Psoas muscle (tissue), 8 donors: ENCODE measurements around the gene KCNMA1. TPM values are rescaled to one million over a fixed set of nuclear protein-coding genes. Genes with fewer than 3 reads are reported as not detected.
"Not testable (repeated sequence)": the region's sequence is repeated elsewhere in the genome, so short reads cannot be mapped to it uniquely, and the experiment has no call there.

ENCODE experiments used
- ATAC-seq, 4 donors: fragments of 200-7000 bp; cut with Tn5 transposase; one replicate each; pipeline ENCODE4 v1.9.1; 2020; ENCODE audit warnings: moderate library complexity in 3 of 4, mild to moderate bottlenecking in 2 of 4
- DNase-seq, 2 donors: peaks; one replicate each; pipeline ENCODE4 v3.0.0-alpha.2; 2020
- H3K27ac ChIP-seq: fragments of 200-600 bp; one replicate; pipeline ENCODE4 v1.8.0; 2022
- H3K27me3 ChIP-seq, 3 donors: fragments of 200-600 bp in 1 of 3; one replicate each; pipeline versions ENCODE4 v1.6.1 to v1.8.0; 2013 to 2022; ENCODE audit warnings: low read length in 2 of 3, mild to moderate bottlenecking in 2 of 3, moderate library complexity in 1 of 3; ENCODE audit not compliant: insufficient read depth in 3 of 3
- H3K36me3 ChIP-seq, 2 donors: fragments of 200-600 bp in 1 of 2; one replicate each; pipeline versions ENCODE4 v1.6.1 to v1.8.0; 2013 to 2022; ENCODE audit warnings: low read depth in 1 of 2, mild to moderate bottlenecking in 1 of 2, moderate library complexity in 1 of 2; ENCODE audit not compliant: insufficient read depth in 1 of 2
- H3K4me1 ChIP-seq: fragments of 200-600 bp; one replicate; pipeline ENCODE4 v1.8.0; 2022
- H3K4me3 ChIP-seq: fragments of 200-600 bp; one replicate; pipeline ENCODE4 v1.8.0; 2022; ENCODE audit warnings: mild to moderate bottlenecking
- H3K9me3 ChIP-seq: fragments of 200-600 bp; one replicate; pipeline ENCODE4 v1.8.0; 2022
- CTCF ChIP-seq: fragments of 200-600 bp; IDR thresholded peaks from one replicate; pipeline ENCODE4 v1.8.0; 2022; ENCODE audit warnings: antibody characterized with exemption
- WGBS, 3 donors: extraction: QIAGEN DNeasy Blood & Tissue Kit; methylation state at CpG; one replicate each; pipeline versions ENCODE4 v1.1.6 to v1.1.7; 2013; 5-methylcytosine and 5-hydroxymethylcytosine counted together
- intact Hi-C, 2 donors: fragments of 100-400 bp; cut with DNase I; formaldehyde crosslinking; loops; one replicate each; pipeline versions ENCODE4 v1.11.0 to v1.14.2; 2022
- polyA plus RNA-seq, 3 donors: library from polyadenylated mRNA; stranded (reverse); fragments of 200-250 nt; gene quantifications; one replicate each; pipeline ENCODE4 v1.2.3, GENCODE V29; 2013
- total RNA-seq, 4 donors: library from RNA; stranded (reverse); fragmentation: NEBNext Ultra II Directional in 2 of 4; extraction: Animal tissue kit (Norgen Biotek cat#: 25700) in 2 of 4; gene quantifications; one replicate each; pipeline versions ENCODE4 v1.2.1 to v1.2.4, GENCODE V29; 2021 to 2023
- donor health status: healthy with polysubstance abuse.
- donor health status: DM: no; HTN: no; CAD: no; lungs with moderate emphysema.
- donor health status: Bipolar disorder and iron deficiency.
- donor health status: healthy.
- donor health status: DM: yes; HTN: yes; CAD: no.
- donor health status: DM: no; HTN: no; CAD: no.
- donor health status: DM: no; HTN: no; CAD: no.
- donor health status: DM: yes; HTN: yes; CAD: no.

The KCNMA1 gene
- total and polyA plus RNA-seq, 7 donors: 7.9 to 53.0 (median 41.9) TPM

- peaks cover 32% of the 10 kb centered on the region for H3K4me1 ChIP-seq
- DNase-seq: no peak
- H3K4me3 ChIP-seq: no peak overlapping the region
- intact Hi-C loops: loop anchor here (1.0 to 5.0 kb wide), 4 partner anchors 100 to 250 kb away; no protein-coding TSS in a partner anchor
- no peak overlapping the region for H3K27ac ChIP-seq
- H3K36me3 ChIP-seq: no peaks in the 10 kb centered on the region
- H3K27me3 ChIP-seq: no peaks in the 10 kb centered on the region
- no peaks in the 10 kb centered on the region for H3K9me3 ChIP-seq
- ATAC-seq: peak in 2 of 4 donors; percentile 14 to 26
- 81 to 87% (median 85%) methylated on average over 2 of the region's 2 CpGs for WGBS, 3 donors
- TF ChIP-seq CTCF: no peak
Observed at GRCh38 chr10:77392236-77392721, 245.3 kb downstream of the KCNMA1 start.

- ATAC-seq (peak; percentile 65 to 85 (median 70)), DNase-seq (peak; percentile 74 to 84)
- intact Hi-C loops: loop anchor here (1.0 to 5.0 kb wide), 4 partner anchors 101 to 251 kb away; no protein-coding TSS in a partner anchor
- Histone ChIP-seq H3K9me3 (no peaks in the 10 kb centered on the region), H3K27me3 (no peaks in the 10 kb centered on the region), H3K36me3 (no peaks in the 10 kb centered on the region), H3K4me1 (peaks cover 26% of the 10 kb centered on the region), H3K27ac (peak overlapping the region; percentile 30), H3K4me3 (no peak overlapping the region)
- WGBS, 3 donors: 6 to 15% (median 8%) methylated on average over 12 of the region's 12 CpGs
- peak; percentile 59 for TF ChIP-seq CTCF
Observed at GRCh38 chr10:77391605-77392235, 245.9 kb downstream of the KCNMA1 start.

GRCh38 chr10:77390481-77390891 is 247.1 kb downstream of the KCNMA1 start:
- Histone ChIP-seq H3K27me3 (no peaks in the 10 kb centered on the region), H3K4me1 (peaks cover 17% of the 10 kb centered on the region), H3K4me3 (no peak overlapping the region), H3K27ac (no peak overlapping the region), H3K9me3 (no peaks in the 10 kb centered on the region), H3K36me3 (no peaks in the 10 kb centered on the region)
- WGBS, 3 donors: 37 to 45% (median 37%) methylated on average over 2 of the region's 2 CpGs
- intact Hi-C loops: loop anchor here (5.0 kb wide), 3 partner anchors 102 to 252 kb away; no protein-coding TSS in a partner anchor
- DNase-seq (no peak), ATAC-seq (no peak)
- TF ChIP-seq CTCF: no peak

- no peaks in the 10 kb centered on the region for H3K36me3 ChIP-seq
- H3K27ac ChIP-seq: no peak overlapping the region
- WGBS, 3 donors: 46 to 83% (median 66%) methylated on average over 2 of the region's 2 CpGs
- H3K27me3 ChIP-seq: no peaks in the 10 kb centered on the region
- ATAC-seq: no peak
- peaks cover 10% of the 10 kb centered on the region for H3K4me1 ChIP-seq
- no peaks in the 10 kb centered on the region for H3K9me3 ChIP-seq
- H3K4me3 ChIP-seq: no peak overlapping the region
- no peak for DNase-seq
- TF ChIP-seq CTCF: no peak
- intact Hi-C loops: no loop called here
Observed at GRCh38 chr10:77388571-77389100, 249.0 kb downstream of the KCNMA1 start.

GRCh38 chr10:77387701-77388100 is 249.9 kb downstream of the KCNMA1 start:
- intact Hi-C loops, H3K27ac ChIP-seq: not testable (repeated sequence)
- 49 to 80% (median 67%) methylated on average over 2 of the region's 2 CpGs for WGBS, 3 donors

More at GRCh38 chr10:77387701-77388100, 249.9 kb downstream of the KCNMA1 start:
- H3K4me1 ChIP-seq: peaks cover 10% of the 10 kb centered on the region
- not testable (repeated sequence) for H3K9me3 ChIP-seq, DNase-seq, H3K4me3 ChIP-seq, H3K27me3 ChIP-seq, H3K36me3 ChIP-seq, ATAC-seq
